ENCODE measurements around the gene SERTAD1.
A peak's percentile ranks its signal among the peaks of the same experiment; 100 is the strongest.
"Not testable (repeated sequence)": the region's sequence is repeated elsewhere in the genome, so short reads cannot be mapped to it uniquely, and the experiment has no call there.

SERTAD1 gene

GRCh38 chr19:40450664-40451063 lies 24.9 kb upstream of the SERTAD1 start:
- no peak for DNase-seq

DNA sequence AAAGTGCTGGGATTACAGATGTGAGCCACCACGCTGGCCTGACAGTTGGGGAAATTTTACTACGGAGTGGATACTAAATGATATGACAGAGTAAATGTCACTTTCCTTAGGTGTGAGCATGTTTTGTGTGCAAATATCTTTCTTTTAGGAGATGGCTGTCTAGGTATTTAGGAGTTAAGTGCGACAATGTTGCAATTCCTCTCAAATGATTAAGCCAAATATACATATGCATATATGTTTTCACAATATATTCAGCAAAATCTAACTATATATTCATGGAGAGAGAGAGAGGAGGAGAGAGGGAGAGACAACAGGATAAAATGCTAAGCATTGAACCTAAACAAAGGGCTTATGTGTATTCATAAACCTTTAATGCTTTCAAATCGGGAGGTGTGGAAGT lies 23.7 kb upstream of the SERTAD1 start:
- no peak for DNase-seq

GRCh38 chr19:40446263-40446784 lies 20.5 kb upstream of the SERTAD1 start:
- DNase-seq = no peak

DNA sequence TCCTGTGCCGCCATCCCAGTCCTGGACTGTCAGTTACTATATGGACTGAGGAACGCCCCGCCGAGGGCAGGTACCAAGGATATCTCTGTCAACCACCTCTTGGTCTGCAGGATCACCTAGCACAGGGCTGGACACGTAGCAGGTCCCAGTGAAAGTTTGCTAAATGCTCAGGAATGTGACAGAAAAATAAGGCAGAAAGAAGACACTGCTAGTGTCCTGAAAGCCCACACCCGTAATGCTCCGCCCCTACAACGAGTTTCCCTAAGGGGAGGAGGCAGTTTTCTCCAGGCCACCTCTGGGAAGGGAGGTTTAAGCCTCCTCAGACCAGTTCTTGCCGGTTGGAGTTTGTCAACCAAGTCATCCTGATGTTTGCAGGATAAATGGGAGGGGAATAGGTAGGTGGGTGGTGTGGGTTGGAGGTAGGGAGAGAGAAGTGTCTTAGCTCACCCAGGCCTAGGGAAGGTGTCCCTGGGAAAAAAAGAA lies 20.0 kb upstream of the SERTAD1 start:
- peak; percentile 72 for DNase-seq

DNA sequence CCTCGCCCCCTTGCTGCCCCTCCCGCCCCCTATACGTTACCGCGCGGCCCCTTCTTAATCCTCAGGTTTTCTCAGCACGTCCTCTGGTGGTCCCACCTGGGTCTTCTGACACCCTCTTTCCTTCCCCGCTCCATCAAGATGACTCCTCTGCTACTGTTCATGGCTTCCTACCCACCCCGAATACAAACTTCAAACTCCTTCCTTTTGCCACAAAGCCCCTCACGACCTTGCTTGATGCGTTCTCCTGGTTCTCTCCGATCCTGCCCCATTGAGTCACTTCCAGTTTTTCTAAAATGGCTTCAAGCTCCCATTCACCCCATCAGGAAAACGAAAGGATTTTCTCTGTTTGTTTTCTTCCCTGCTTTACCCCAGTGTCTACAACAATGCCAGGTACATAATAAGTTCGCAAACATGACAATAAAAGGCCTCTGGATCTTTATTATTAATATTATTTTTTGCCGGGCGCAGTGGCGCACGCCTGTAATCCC lies 19.1 kb upstream of the SERTAD1 start:
- DNase-seq = no peak

GRCh38 chr19:40444000-40444824 lies 18.4 kb upstream of the SERTAD1 start, which contains the start of gene SERTAD3:
TSS of gene SERTAD3 (minus strand) at chr19:40444335. CDS start at chr19:40442080, 2,255 bp downstream.
- DNase-seq = peak; percentile 99

DNA sequence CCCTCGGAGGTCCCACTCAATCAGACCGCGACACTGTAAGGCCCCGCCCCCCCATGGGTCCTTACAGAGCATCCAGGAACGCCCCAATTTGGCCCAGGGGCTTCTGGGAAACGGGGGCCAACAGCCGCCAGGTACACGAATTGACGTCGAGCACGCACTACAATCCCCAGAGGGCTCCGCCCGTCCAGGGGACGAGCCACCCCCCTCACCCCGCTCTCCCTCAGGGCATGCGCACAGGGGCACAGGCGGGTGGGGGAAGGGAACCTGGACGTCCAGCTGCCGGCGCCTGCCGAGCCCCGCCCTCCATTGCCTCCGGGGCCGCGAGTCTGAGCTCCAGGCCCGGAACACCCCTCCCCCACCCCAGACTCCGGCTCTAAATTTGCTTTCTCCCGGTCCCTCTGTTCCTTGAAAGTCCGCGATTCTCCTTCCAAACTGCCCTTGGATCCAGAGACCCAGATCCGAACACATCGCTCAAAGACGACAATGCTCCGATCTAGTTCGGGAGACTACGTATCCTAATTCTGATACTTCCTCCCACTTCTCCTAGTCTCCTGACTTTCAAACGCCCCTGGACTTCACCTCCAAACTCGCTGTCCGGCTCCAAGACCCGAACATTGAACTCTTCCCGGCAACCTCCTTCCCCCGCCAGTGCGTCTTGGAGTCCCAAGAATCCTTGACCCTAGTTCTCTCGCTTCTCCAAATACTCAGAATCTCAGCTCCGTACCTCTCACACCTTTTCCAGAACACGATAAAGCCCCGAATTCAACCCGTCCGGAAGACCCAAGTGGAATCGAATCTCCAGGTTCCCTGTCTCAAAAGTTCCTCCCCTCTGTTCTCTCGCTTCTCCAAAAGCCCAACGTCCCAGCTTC lies 17.6 kb upstream of the SERTAD1 start:
- peak; percentile 100 for DNase-seq

GRCh38 chr19:40442328-40443130 lies 16.7 kb upstream of the SERTAD1 start:
- no peak for DNase-seq

DNA sequence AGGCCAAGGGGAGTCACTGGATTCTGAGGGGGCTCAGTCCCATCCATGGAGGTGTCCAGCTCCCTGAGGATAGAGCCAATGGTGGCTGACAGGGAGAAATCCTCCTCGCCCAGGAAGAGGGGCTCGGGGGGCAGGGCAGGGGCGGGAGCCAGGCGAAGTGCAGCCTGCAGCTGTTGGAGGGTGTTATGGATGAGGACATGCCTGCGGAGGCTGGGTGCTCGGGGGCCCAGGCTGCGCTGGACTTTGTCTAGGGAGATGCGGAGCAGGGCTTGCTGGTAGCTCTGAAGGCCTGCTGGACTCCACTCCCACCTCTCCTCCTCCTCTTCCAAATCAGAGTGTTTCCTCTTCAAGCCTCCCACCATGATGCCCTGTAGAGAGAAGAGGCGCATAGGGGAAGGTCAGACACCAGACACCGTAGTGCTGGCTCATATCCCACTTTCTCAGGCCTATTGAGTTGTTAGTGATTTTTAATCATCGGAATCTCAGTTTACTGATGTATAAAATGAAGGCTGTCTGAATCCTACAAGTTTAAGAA lies 16.0 kb upstream of the SERTAD1 start:
- no peak for DNase-seq

GRCh38 chr19:40438284-40438683 lies 12.5 kb upstream of the SERTAD1 start:
- no peak for DNase-seq

DNA sequence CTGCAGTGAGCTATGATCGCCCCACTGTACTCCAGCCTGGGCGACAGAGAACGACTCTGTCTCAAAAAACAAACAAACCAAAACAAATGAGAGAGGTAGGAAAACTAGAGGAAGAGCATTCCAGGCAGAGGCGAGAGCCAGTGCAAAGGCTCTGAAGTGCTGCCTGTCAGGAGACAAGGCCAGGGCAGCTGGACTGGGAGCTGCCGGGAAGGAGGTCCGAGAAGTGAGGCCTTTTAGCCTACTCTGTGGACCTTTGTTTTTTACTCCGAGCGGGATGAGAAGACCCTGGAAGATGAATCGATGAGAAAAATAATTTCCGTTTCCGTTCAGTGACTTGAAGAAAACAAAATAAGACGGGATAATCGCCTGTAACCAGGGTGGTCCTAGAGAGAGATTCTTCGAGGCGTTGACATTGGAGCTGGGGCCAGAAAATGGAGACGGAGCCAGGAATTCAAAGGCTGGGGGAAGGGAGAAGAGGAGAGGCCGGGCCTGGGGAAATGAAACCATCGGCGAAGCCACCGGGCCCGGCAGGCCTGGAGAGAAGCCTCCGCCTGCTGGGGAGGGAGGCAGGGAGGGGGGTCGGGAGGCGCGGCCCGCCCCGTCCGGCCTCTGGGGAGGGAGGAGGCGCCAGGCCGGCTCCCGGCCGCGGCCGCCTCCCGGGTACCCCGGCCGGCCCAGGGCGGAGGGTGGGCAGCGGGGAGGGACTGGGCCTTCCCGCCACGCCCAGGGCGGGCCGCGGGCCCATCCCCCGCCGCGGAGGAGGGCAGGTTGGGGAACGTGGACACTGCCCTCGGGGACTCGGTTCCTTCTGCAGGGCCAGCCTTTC lies 7.8 kb upstream of the SERTAD1 start:
- DNase-seq = peak; percentile 95

- not testable (repeated sequence) for DNase-seq
Observed at GRCh38 chr19:40432760-40433159, 7.0 kb upstream of the SERTAD1 start.

- no peak for DNase-seq
Observed at GRCh38 chr19:40431698-40432097, 5.9 kb upstream of the SERTAD1 start.

- not testable (repeated sequence) for DNase-seq
Observed at GRCh38 chr19:40430242-40430641, 4.5 kb upstream of the SERTAD1 start.

- DNase-seq = not testable (repeated sequence)
Observed at GRCh38 chr19:40428197-40428596, 2.4 kb upstream of the SERTAD1 start.

DNA sequence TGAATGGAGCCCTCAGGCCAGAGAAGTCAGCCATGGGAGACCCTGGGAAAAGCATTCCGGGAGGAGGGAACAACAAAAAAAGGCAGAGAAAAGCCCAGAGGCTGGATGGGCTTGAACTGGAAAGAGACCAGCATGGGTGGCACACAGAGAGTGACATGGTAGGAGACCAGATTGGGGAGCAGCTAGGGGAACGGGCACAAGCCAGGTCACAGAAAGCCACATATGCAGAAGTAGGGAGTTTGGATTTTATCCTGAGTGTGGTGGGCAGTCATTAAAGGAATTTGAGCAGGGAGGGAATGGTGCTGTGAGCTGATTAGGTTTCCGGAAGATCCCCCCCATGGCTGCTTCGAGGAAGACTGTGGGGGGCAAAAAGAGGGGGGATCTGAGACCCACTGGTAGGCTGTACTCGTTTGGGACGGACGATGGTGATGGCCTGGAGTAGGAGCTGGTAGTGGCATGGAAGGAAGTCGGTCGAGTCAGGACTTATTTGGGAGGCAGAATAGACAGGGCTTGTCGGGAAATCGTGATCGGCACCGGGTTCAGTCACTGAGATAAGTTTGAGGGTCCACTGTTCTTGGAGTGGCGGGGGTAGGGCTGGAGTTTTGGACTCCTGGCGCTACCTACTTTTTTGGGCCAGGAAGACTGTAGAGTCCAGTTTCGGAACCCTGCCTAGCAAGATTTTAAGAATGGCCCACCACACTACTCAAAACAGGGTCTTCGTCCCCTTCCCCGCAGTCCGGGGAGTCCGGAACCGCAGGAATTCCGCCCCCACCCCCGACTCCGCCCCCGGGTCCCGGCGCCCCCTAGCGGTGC lies 949 bp downstream of the SERTAD1 start:
- DNase-seq = peak; percentile 77

GRCh38 chr19:40423938-40424337 lies 1.9 kb downstream of the SERTAD1 start:
- DNase-seq = no peak

- no peak for DNase-seq
Observed at GRCh38 chr19:40422748-40423566, 2.8 kb downstream of the SERTAD1 start.
